Fibroblast of lung (primary cell): ENCODE measurements around the gene ZNF280B. TPM values are rescaled to one million over a fixed set of nuclear protein-coding genes. Genes with fewer than 3 reads are reported as not detected.

Experiments used
- DNase-seq, 2 donors: peaks; one replicate each; pipeline versions ENCODE4 v3.0.0 to v3.0.0-alpha.2; 2010; ENCODE audit warnings: low read depth in 2 of 2
- H2AFZ ChIP-seq: 2 replicates; pipeline ENCODE4 v1.5.1; 2012; ENCODE audit warnings: low read length, control low read depth, inconsistent platforms
- H3K27ac ChIP-seq: 2 replicates; pipeline ENCODE4 v1.5.1; 2011; ENCODE audit warnings: low read length, control low read depth; ENCODE audit not compliant: insufficient read depth
- H3K27me3 ChIP-seq: 2 replicates; pipeline ENCODE4 v1.5.1; 2011; ENCODE audit warnings: mild to moderate bottlenecking, low read length; ENCODE audit not compliant: control insufficient read depth, insufficient read depth
- H3K36me3 ChIP-seq: 2 replicates; pipeline ENCODE4 v1.5.1; 2011; ENCODE audit warnings: low read length; ENCODE audit not compliant: control insufficient read depth, insufficient read depth
- H3K4me1 ChIP-seq: 2 replicates; pipeline ENCODE4 v1.5.1; 2011; ENCODE audit warnings: low read length; ENCODE audit not compliant: control insufficient read depth, insufficient read depth; ENCODE audit errors: extremely low read depth
- H3K4me2 ChIP-seq: 2 replicates; pipeline ENCODE4 v1.5.1; 2011; ENCODE audit warnings: low read length, control low read depth; ENCODE audit not compliant: insufficient read depth; ENCODE audit errors: extremely low read depth
- H3K4me3 ChIP-seq, 4 experiments: fragments of 200-600 bp in 1 of 4; sonication (generic) in 1 of 4; replicated peaks in 1 of 4; 2 replicates each; pipeline ENCODE4 v1.5.1; 2011 to 2016; ENCODE audit warnings: low read length in 4 of 4, low read depth in 3 of 4, mild to moderate bottlenecking in 3 of 4, control low read depth in 2 of 4, inconsistent platforms in 1 of 4, mixed read lengths in 1 of 4; ENCODE audit not compliant: insufficient read depth in 1 of 4; ENCODE audit errors: control extremely low read depth in 1 of 4
- H3K79me2 ChIP-seq: 2 replicates; pipeline ENCODE4 v1.5.1; 2012; ENCODE audit warnings: mild to moderate bottlenecking, low read length, inconsistent platforms; ENCODE audit not compliant: control insufficient read depth, insufficient read depth
- H3K9ac ChIP-seq: 2 replicates; pipeline ENCODE4 v1.5.1; 2011; ENCODE audit warnings: mild to moderate bottlenecking, low read length, control low read depth; ENCODE audit not compliant: insufficient read depth
- H3K9me3 ChIP-seq: 2 replicates; pipeline ENCODE4 v1.5.1; 2012; ENCODE audit warnings: low read depth, low read length; ENCODE audit not compliant: control insufficient read depth, insufficient read depth
- H4K20me1 ChIP-seq: 2 replicates; pipeline ENCODE4 v1.5.1; 2011; ENCODE audit warnings: low read length; ENCODE audit not compliant: control insufficient read depth, insufficient read depth; ENCODE audit errors: extremely low read depth
- CTCF ChIP-seq, 2 donors: IDR thresholded peaks in 1 of 2; conservative IDR thresholded peaks in 1 of 2; 1 replicate in 1 of 2; 2 replicates in 1 of 2; pipeline ENCODE4 v1.5.1; 2011 to 2012; ENCODE audit warnings: low read length in 2 of 2, control low read depth in 1 of 2, inconsistent platforms in 1 of 2, low read depth in 1 of 2, mild to moderate bottlenecking in 1 of 2
- EZH2 ChIP-seq: IDR thresholded peaks from 2 replicates; pipeline ENCODE4 v1.5.1; 2012; ENCODE audit warnings: low read length, control low read depth, mild to moderate bottlenecking; ENCODE audit errors: missing control alignments
- polyA plus RNA-seq, 2 donors: library from polyadenylated mRNA; depleted of rRNA in 1 of 2; stranded (reverse) in 1 of 2; unstranded in 1 of 2; fragments of >200 nt; gene quantifications; 2 replicates each; pipeline ENCODE4 v1.2.1, GENCODE V29; 2011 to 2012; ENCODE audit warnings: missing spikeins in 1 of 2
- total RNA-seq: library from RNA; depleted of rRNA; stranded (reverse); fragments of >200 nt; gene quantifications from 2 replicates; pipeline ENCODE4 v1.2.1, GENCODE V29; 2014

The ZNF280B gene
- total and polyA plus RNA-seq, 2 donors (not counting 1 experiment from before 2014, with no cell fraction given): 0.33 to 0.81 TPM

- DNase-seq: no peak
- Histone ChIP-seq H3K36me3 (no peaks in the 10 kb centered on the region), H3K9me3 (no peaks in the 10 kb centered on the region), H3K4me1 (no peaks in the 10 kb centered on the region), H3K9ac (no peak overlapping the region), H2AFZ (no peak overlapping the region), H4K20me1 (no peaks in the 10 kb centered on the region), H3K79me2 (no peaks in the 10 kb centered on the region), H3K4me3 (no peak overlapping the region), H3K27me3 (no peaks in the 10 kb centered on the region), H3K27ac (no peak overlapping the region), H3K4me2 (no peak overlapping the region)
- no peak for TF ChIP-seq CTCF (conservative IDR thresholded peaks at IDR 0.05 in 1 of 2, IDR thresholded peaks at IDR 0.05 in 1 of 2; ENCODE audit: low read depth in 1 of 2, low read length in 2 of 2)
- TF ChIP-seq EZH2: no peak
Measured at GRCh38 chr22:22528780-22529179, 20.2 kb upstream of the ZNF280B start.

GRCh38 chr22:22527312-22527711 lies 18.8 kb upstream of the ZNF280B start:
- Histone ChIP-seq H3K36me3 (no peaks in the 10 kb centered on the region), H3K27me3 (no peaks in the 10 kb centered on the region), H3K79me2 (no peaks in the 10 kb centered on the region), H3K9ac (no peak overlapping the region), H3K4me2 (no peak overlapping the region), H3K9me3 (no peaks in the 10 kb centered on the region), H4K20me1 (no peaks in the 10 kb centered on the region), H2AFZ (no peak overlapping the region), H3K4me3 (no peak overlapping the region), H3K4me1 (no peaks in the 10 kb centered on the region), H3K27ac (no peak overlapping the region)
- TF ChIP-seq EZH2 (no peak), CTCF (conservative IDR thresholded peaks at IDR 0.05 in 1 of 2, IDR thresholded peaks at IDR 0.05 in 1 of 2; ENCODE audit: low read depth in 1 of 2, low read length in 2 of 2) (no peak)
- DNase-seq: no peak

GRCh38 chr22:22526125-22526912 lies 17.8 kb upstream of the ZNF280B start:
- no peaks in the 10 kb centered on the region for H3K36me3 ChIP-seq
- no peaks in the 10 kb centered on the region for H4K20me1 ChIP-seq
- no peak overlapping the region for H2AFZ ChIP-seq
- no peak overlapping the region for H3K9ac ChIP-seq
- H3K4me1 ChIP-seq: no peaks in the 10 kb centered on the region
- no peaks in the 10 kb centered on the region for H3K79me2 ChIP-seq
- TF ChIP-seq EZH2 (no peak), CTCF (conservative IDR thresholded peaks at IDR 0.05 in 1 of 2, IDR thresholded peaks at IDR 0.05 in 1 of 2; ENCODE audit: low read depth in 1 of 2, low read length in 2 of 2) (no peak)
- H3K4me3 ChIP-seq: no peak overlapping the region
- no peak overlapping the region for H3K4me2 ChIP-seq
- no peaks in the 10 kb centered on the region for H3K9me3 ChIP-seq
- no peak for DNase-seq
- H3K27me3 ChIP-seq: no peaks in the 10 kb centered on the region
- H3K27ac ChIP-seq: no peak overlapping the region
